ACC112 (cell line): ENCODE measurements around the gene CDKN1A.
A peak's percentile ranks its signal among the peaks of the same experiment; 100 is the strongest.

ENCODE experiments used
- H2AFZ ChIP-seq: fragments of 200-600 bp; sonication (generic); one replicate; pipeline ENCODE4 v1.6.0; 2017; ENCODE audit warnings: antibody characterized with exemption, low read length; ENCODE audit not compliant: unreplicated experiment
- H3K27ac ChIP-seq: fragments of 200-600 bp; sonication (generic); 2 replicates; pipeline ENCODE4 v1.5.1; 2014; ENCODE audit warnings: low read depth, mild to moderate bottlenecking, antibody characterized with exemption, low read length, moderate library complexity
- H3K27me3 ChIP-seq: fragments of 200-600 bp; sonication (generic); 2 replicates; pipeline ENCODE4 v1.6.1; 2014; ENCODE audit warnings: mild to moderate bottlenecking, antibody characterized with exemption, low read length, moderate library complexity, mixed read lengths; ENCODE audit not compliant: insufficient read depth
- H3K36me3 ChIP-seq: fragments of 200-600 bp; sonication (generic); 2 replicates; pipeline ENCODE4 v1.6.1; 2016; ENCODE audit warnings: mild to moderate bottlenecking, antibody characterized with exemption, low read length, moderate library complexity, mixed read lengths; ENCODE audit not compliant: insufficient read depth
- H3K4me1 ChIP-seq: fragments of 200-600 bp; sonication (generic); one replicate; pipeline ENCODE4 v1.6.1; 2016; ENCODE audit warnings: low read length, mixed read lengths; ENCODE audit not compliant: insufficient read depth, unreplicated experiment, control insufficient read depth
- H3K4me3 ChIP-seq: fragments of 200-600 bp; sonication (generic); 2 replicates; pipeline ENCODE4 v1.5.1; 2014; ENCODE audit warnings: mild to moderate bottlenecking, low read depth, low read length
- H3K79me2 ChIP-seq: fragments of 200-600 bp; sonication (generic); one replicate; pipeline ENCODE4 v1.6.0; 2016; ENCODE audit warnings: low read length; ENCODE audit not compliant: control insufficient read depth, unreplicated experiment, insufficient read depth

The CDKN1A gene

DNA sequence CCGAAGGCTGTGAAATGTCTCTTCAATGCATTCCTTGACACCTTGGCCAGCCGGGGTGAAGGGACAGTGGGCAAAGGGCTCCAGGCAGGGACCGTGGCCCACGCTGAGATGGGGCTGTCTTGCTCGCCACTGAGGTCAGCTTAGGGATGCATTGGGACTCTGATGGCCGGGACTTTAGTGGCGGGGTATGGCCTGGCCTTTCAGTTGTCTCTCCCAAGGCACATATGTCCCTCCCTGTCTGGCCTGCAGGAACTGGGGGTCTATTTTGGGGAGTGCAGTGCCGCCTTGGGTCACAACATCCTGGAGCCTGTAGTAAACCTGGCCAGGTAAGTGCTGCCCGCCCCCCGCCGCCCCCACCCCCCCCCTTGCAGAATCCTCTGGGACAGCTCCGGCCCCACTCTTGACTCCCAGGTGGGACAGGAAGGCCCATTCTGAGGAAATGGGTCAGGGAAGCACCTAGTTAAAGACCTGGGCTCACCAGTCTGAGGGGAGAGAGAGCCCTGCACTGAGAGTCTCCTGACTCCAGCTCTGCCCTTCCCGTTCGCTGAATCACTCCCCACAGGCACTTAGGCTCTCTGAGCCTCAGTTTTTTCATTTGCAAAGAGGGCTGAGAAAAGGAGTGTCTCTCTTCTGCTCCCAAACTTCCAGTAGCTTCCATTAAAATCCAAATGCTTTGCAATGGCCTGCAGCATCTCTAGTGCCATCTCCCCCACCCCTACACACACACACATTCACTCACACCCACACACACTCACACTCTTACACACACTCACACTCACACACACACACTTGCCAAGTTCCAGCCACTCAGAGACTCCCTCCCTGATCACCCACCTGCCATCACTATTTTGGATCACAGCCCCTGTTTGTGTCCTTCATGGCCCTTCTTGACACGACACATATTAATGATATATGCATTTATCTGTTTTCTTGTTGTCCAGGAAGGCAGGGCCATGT is 52.2 kb downstream of the CDKN1A start:
- H2AFZ ChIP-seq = no peak overlapping the region
- no peaks in the 10 kb centered on the region for H3K27me3 ChIP-seq
- H3K4me1 ChIP-seq = peaks cover 13% of the 10 kb centered on the region
- H3K27ac ChIP-seq = no peak overlapping the region
- H3K79me2 ChIP-seq = no peaks in the 10 kb centered on the region
- H3K36me3 ChIP-seq = no peaks in the 10 kb centered on the region
- no peak overlapping the region for H3K4me3 ChIP-seq

- Histone ChIP-seq H3K4me1 (peaks cover 20% of the 10 kb centered on the region), H2AFZ (no peak overlapping the region), H3K79me2 (no peaks in the 10 kb centered on the region), H3K36me3 (no peaks in the 10 kb centered on the region), H3K27me3 (no peaks in the 10 kb centered on the region), H3K27ac (no peak overlapping the region), H3K4me3 (no peak overlapping the region)
Measured at GRCh38 chr6:36731622-36732310, 53.3 kb downstream of the CDKN1A start.

GRCh38 chr6:36733300-36733699 is 54.8 kb downstream of the CDKN1A start:
- H3K4me1 ChIP-seq = peaks cover 20% of the 10 kb centered on the region

GRCh38 chr6:36734486-36735060 is 56.1 kb downstream of the CDKN1A start:
- Histone ChIP-seq H3K4me1 (peaks cover 26% of the 10 kb centered on the region), H3K4me3 (peak overlapping the region; percentile 55), H3K27ac (peak overlapping the region; percentile 67), H3K36me3 (no peaks in the 10 kb centered on the region), H2AFZ (peak overlapping the region; percentile 76), H3K79me2 (no peaks in the 10 kb centered on the region), H3K27me3 (no peaks in the 10 kb centered on the region)

More at GRCh38 chr6:36733300-36733699, 54.8 kb downstream of the CDKN1A start:
- no peak overlapping the region for H3K4me3 ChIP-seq
- H3K36me3 ChIP-seq = no peaks in the 10 kb centered on the region
- no peaks in the 10 kb centered on the region for H3K79me2 ChIP-seq
- no peak overlapping the region for H3K27ac ChIP-seq
- H3K27me3 ChIP-seq = no peaks in the 10 kb centered on the region
- no peak overlapping the region for H2AFZ ChIP-seq

DNA sequence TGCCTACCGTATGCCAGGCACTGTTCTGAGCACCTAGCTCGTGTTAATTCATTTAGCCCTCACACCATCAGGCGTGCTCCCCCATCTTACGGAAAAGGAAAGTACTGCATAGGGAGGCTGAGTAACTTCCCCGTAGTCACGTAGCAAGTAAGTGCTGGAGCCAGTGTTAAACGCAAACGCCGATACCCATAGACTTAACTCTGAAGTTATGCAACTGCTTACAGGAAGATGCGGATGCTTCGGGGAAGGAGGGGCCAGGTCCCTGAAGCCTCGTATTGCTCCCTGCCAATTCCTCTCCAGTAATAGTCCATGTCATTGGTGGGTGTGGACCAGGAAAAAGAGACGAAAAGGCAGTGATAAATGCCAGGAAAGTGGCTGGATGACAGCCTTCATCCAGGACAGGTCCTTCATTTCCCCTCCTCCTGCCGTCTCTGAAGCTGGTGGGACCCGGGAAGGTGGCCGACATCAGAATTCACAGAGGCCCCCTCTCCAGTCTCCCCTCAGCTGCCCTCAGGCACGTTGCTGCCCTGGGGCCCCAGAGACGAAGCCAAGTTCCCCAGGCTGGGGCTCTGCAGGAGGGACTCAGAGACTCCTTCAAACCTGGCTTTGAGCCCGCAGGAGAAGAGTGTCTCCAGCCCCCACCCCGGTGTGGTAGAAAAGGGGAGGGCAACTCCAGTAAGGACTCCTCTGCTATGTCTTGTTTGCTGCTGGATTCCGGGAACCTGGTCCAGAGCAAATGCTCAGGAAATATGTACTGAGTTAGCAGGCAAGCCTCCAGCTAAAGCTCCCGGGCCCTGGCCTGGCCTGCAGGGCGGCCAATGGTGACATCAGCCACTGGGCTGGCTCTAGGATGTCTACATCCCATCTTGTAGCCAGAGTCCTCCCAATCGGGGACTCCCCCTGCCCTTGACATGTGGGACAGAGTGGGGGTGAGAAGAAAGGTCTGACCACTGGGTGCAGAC is 56.9 kb downstream of the CDKN1A start:
- peak overlapping the region; percentile 67 for H3K27ac ChIP-seq
- H3K4me1 ChIP-seq = peaks cover 33% of the 10 kb centered on the region
- peak overlapping the region; percentile 76 for H2AFZ ChIP-seq

More for the DNA sequence above, 56.9 kb downstream of the CDKN1A start:
- no peaks in the 10 kb centered on the region for H3K36me3 ChIP-seq
- H3K27me3 ChIP-seq = no peaks in the 10 kb centered on the region
- H3K4me3 ChIP-seq = peak overlapping the region; percentile 55
- H3K79me2 ChIP-seq = no peaks in the 10 kb centered on the region
